Measurements from ENCODE around the gene CBARP. TPM values are rescaled to one million over a fixed set of nuclear protein-coding genes. Genes with fewer than 3 reads are reported as not detected.

The CBARP gene
- total and polyA plus RNA-seq, 2 of the 13 experiments (the other 11 are each of a cell fraction or from before 2014, with no cell fraction given): 1.2 to 1.4 TPM

DNA sequence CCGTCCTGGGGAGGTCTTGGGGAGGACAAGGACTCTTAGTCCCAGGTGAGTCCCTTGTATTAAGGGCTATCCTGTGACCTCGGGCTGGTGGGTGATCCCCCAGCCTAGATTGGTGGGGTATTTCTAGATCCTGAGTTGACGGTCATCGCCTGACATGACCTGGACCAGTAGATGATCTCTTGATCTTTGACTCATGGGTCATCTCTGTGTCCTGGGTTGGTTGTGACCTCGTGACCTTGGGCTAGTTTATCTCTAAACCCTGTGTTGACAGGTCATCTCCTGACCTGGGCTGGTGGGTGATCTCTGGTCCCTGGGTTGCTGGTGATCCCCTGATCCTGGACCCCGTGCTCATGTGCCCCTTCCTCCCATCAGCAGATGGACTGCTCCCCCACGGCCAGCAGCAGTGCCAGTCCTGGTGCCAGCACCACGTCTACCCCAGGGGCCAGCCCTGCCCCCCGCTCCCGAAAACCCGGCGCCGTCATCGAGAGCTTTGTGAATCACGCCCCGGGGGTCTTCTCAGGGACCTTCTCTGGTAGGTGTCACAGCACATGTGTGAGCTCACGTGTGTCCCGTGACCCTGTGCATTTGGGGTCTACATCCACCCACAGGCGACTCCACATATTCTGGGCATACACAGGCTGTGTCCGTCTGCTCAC, 16.9 kb upstream of the CBARP start (continued):
- TF ChIP-seq ZNF652 (CRISPR knock-in tag; IDR thresholded peaks at IDR 0.05; ENCODE audit: borderline replicate concordance, low read depth): no peak
- TF ChIP-seq MEF2D (CRISPR knock-in tag; IDR thresholded peaks at IDR 0.05): peak; percentile 47
- peak; percentile 13 for TF ChIP-seq AGO1 (IDR thresholded peaks at IDR 0.05; ENCODE audit: low read depth, low read length, poor library complexity, severe bottlenecking)
- TF ChIP-seq EZH2 (conservative IDR thresholded peaks at IDR 0.05; ENCODE audit: low read depth, low read length): no peak
- no peak for TF ChIP-seq TEF (CRISPR knock-in tag; IDR thresholded peaks at IDR 0.05)
- TF ChIP-seq, protein P1, sequence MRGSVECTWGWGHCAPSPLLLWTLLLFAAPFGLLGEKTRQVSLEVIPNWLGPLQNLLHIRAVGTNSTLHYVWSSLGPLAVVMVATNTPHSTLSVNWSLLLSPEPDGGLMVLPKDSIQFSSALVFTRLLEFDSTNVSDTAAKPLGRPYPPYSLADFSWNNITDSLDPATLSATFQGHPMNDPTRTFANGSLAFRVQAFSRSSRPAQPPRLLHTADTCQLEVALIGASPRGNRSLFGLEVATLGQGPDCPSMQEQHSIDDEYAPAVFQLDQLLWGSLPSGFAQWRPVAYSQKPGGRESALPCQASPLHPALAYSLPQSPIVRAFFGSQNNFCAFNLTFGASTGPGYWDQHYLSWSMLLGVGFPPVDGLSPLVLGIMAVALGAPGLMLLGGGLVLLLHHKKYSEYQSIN (CRISPR knock-in tag; IDR thresholded peaks at IDR 0.05; ENCODE audit: borderline replicate concordance): no peak
- no peak for TF ChIP-seq SMAD1 (CRISPR knock-in tag; IDR thresholded peaks at IDR 0.05; ENCODE audit: borderline replicate concordance, low read depth)
- TF ChIP-seq, protein P2, sequence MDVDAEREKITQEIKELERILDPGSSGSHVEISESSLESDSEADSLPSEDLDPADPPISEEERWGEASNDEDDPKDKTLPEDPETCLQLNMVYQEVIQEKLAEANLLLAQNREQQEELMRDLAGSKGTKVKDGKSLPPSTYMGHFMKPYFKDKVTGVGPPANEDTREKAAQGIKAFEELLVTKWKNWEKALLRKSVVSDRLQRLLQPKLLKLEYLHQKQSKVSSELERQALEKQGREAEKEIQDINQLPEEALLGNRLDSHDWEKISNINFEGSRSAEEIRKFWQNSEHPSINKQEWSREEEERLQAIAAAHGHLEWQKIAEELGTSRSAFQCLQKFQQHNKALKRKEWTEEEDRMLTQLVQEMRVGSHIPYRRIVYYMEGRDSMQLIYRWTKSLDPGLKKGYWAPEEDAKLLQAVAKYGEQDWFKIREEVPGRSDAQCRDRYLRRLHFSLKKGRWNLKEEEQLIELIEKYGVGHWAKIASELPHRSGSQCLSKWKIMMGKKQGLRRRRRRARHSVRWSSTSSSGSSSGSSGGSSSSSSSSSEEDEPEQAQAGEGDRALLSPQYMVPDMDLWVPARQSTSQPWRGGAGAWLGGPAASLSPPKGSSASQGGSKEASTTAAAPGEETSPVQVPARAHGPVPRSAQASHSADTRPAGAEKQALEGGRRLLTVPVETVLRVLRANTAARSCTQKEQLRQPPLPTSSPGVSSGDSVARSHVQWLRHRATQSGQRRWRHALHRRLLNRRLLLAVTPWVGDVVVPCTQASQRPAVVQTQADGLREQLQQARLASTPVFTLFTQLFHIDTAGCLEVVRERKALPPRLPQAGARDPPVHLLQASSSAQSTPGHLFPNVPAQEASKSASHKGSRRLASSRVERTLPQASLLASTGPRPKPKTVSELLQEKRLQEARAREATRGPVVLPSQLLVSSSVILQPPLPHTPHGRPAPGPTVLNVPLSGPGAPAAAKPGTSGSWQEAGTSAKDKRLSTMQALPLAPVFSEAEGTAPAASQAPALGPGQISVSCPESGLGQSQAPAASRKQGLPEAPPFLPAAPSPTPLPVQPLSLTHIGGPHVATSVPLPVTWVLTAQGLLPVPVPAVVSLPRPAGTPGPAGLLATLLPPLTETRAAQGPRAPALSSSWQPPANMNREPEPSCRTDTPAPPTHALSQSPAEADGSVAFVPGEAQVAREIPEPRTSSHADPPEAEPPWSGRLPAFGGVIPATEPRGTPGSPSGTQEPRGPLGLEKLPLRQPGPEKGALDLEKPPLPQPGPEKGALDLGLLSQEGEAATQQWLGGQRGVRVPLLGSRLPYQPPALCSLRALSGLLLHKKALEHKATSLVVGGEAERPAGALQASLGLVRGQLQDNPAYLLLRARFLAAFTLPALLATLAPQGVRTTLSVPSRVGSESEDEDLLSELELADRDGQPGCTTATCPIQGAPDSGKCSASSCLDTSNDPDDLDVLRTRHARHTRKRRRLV (CRISPR knock-in tag; IDR thresholded peaks at IDR 0.05): no peak
- TF ChIP-seq ZKSCAN8 (CRISPR knock-in tag; IDR thresholded peaks at IDR 0.05; ENCODE audit: borderline replicate concordance): no peak
- no peak for TF ChIP-seq ZSCAN30 (CRISPR knock-in tag; IDR thresholded peaks at IDR 0.05)
- no peak for TF ChIP-seq WIZ (CRISPR knock-in tag; IDR thresholded peaks at IDR 0.05)
- TF ChIP-seq CCAR2 (optimal IDR thresholded peaks at IDR 0.05; ENCODE audit: low read depth, low read length): no peak
- TF ChIP-seq KLF6 (CRISPR knock-in tag; IDR thresholded peaks at IDR 0.05): no peak
- no peak for TF ChIP-seq RARG (CRISPR knock-in tag; IDR thresholded peaks at IDR 0.05; ENCODE audit: low read depth)
- TF ChIP-seq ATF6 (CRISPR knock-in tag; conservative IDR thresholded peaks at IDR 0.05): no peak
- peak; percentile 99 for TF ChIP-seq ESRRA (CRISPR knock-in tag; IDR thresholded peaks at IDR 0.05; ENCODE audit: low read depth)
- TF ChIP-seq SAP130 (CRISPR knock-in tag; IDR thresholded peaks at IDR 0.05; ENCODE audit: low read depth): peak; percentile 79
- TF ChIP-seq, protein P3, sequence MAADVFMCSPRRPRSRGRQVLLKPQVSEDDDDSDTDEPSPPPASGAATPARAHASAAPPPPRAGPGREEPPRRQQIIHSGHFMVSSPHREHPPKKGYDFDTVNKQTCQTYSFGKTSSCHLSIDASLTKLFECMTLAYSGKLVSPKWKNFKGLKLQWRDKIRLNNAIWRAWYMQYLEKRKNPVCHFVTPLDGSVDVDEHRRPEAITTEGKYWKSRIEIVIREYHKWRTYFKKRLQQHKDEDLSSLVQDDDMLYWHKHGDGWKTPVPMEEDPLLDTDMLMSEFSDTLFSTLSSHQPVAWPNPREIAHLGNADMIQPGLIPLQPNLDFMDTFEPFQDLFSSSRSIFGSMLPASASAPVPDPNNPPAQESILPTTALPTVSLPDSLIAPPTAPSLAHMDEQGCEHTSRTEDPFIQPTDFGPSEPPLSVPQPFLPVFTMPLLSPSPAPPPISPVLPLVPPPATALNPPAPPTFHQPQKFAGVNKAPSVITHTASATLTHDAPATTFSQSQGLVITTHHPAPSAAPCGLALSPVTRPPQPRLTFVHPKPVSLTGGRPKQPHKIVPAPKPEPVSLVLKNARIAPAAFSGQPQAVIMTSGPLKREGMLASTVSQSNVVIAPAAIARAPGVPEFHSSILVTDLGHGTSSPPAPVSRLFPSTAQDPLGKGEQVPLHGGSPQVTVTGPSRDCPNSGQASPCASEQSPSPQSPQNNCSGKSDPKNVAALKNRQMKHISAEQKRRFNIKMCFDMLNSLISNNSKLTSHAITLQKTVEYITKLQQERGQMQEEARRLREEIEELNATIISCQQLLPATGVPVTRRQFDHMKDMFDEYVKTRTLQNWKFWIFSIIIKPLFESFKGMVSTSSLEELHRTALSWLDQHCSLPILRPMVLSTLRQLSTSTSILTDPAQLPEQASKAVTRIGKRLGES (CRISPR knock-in tag; IDR thresholded peaks at IDR 0.05; ENCODE audit: borderline replicate concordance): no peak
